Ovary (tissue), 3 donors: ENCODE results near the gene COL15A1.
"Not testable (repeated sequence)": the region's sequence is repeated elsewhere in the genome, so short reads cannot be mapped to it uniquely, and the experiment has no call there.

Experiments
- CTCF ChIP-seq, 3 donors: fragments of 450-650 bp in 2 of 3; fragments of 200-600 bp in 1 of 3; IDR thresholded peaks; one replicate each; pipeline versions ENCODE4 v1.5.1 to v1.8.0; 2016 to 2022; ENCODE audit warnings: antibody characterized with exemption in 3 of 3, mild to moderate bottlenecking in 1 of 3
- EP300 ChIP-seq: sonication (generic); formaldehyde crosslinking; IDR thresholded peaks from one replicate; pipeline ENCODE4 v1.6.1; 2017; ENCODE audit warnings: antibody characterized with exemption
- POLR2A ChIP-seq: fragments of 450-650 bp; IDR thresholded peaks from one replicate; pipeline ENCODE4 v1.6.1; 2017; ENCODE audit warnings: antibody characterized with exemption, mild to moderate bottlenecking, moderate library complexity
- donor health status: DM: no; HTN: no; CAD: no.

DNA sequence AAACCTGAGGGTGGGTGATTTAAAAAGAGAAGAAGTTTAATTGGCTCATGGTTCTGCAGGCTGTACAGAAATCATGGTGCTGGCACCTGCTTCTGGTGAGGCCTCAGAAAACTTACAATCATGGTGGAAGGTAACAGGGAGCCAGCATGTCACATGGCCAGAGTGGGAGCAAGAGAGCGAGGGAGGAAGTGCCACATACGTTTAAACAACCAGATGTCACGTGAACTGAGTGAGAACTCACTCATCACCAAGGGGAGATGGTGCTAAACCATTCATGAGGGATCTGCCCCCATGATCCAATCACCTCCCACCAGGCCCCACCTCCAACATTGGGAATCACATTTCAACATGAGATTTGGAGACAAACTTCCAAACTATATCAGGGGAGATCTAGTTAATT lies 41.9 kb upstream of the COL15A1 start:
- TF ChIP-seq POLR2A; CTCF (IDR thresholded peaks at IDR 0.05); EP300: not testable (repeated sequence)
